ENCODE results near the gene COPE.

COPE gene

DNA sequence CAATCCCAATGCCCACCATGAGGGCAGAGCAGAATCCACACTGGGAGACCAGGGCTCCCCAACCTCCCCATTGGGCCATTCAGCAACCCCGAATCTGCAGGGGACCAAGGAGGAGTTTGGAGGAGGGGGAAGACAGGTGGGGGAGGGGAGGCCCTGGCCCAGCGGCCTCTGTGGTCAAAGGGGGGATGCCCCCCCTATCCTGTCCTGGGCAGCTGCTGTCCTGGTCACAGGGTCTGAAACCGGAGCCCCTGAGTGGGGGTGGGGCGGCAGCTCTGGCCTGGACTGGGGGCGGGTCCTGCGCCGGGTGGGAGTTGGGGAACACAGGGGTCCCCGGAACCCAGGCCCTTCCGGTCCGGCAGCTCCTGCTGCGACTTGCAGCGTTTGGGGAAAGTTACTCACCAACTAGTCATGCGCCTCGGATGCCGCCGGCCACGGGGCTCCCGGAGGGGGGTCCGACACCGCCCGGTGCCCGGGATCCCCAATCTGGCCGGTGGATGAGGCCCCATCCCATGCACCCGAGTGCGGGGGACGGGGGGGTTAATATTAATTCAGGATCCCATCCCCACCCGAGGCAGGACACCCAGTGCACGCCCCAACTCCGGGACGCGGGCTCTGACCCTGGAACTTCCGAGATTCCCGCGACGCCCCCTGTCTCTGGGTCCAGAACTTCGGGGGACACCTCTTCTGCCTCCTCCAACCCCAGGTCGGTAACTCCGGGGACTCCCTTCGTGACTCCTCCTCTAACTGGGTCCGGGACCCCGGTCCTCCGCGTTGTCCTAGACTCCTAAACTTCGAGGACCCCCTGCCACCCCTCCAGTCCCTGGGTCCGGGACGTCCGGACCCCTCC is 21.0 kb upstream of the COPE start:
- DNase-seq (ENCODE audit: insufficient read length), result no peak
- no peak for FAIRE-seq
- TF ChIP-seq POLR2AphosphoS5 (IDR thresholded peaks at IDR 0.05; ENCODE audit: low read depth, low read length) (no peak), TAF1 (IDR thresholded peaks at IDR 0.05; ENCODE audit: borderline replicate concordance, low read depth, low read length) (no peak), POLR2A (IDR thresholded peaks at IDR 0.05; ENCODE audit: low read depth, low read length) (no peak)

DNA sequence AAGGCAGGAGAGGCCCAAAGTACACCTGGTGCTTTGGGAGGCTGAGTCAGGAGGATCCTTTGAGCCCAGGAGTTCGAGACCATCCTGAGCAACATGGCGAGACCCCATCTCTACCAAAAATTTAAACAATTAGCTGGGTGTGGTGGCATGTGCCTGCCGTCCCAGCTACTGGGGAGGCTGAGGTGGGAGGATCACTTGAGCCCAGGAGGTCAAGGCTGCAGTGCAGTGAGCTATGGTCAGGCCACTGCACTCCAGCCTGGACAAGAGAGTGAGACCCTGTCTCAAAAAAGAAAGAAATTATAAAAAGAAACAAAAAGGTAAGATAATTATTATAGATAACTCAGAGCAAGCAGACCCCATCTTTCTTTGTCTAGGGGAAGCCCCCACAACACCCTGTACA is 20.0 kb upstream of the COPE start:
- FAIRE-seq, result no peak
- DNase-seq (ENCODE audit: insufficient read length), result no peak
- TF ChIP-seq POLR2A (IDR thresholded peaks at IDR 0.05; ENCODE audit: low read depth, low read length), result no peak
- TF ChIP-seq POLR2AphosphoS5 (IDR thresholded peaks at IDR 0.05; ENCODE audit: low read depth, low read length), result no peak
- no peak for TF ChIP-seq TAF1 (IDR thresholded peaks at IDR 0.05; ENCODE audit: borderline replicate concordance, low read depth, low read length)

DNA sequence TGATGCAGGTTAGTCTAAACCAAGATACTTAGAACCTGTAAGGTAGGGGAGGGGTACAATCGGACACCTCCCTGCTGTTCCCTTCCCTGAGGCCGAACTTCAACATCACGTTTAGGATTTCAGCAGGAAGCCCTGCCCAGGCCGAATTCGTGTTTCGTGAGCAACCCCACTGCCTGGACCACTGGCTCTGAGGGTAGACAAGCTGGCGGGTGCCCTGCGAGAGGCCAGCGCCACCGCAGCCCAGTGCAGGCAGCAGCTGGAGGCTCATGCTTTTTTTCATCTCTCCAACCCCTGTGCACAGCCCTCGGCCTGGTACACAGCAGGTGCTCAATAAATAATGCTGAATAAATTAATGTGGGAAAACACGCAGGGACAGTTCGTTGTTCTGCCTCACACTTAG is 14.1 kb upstream of the COPE start:
- TF ChIP-seq TAF1 (IDR thresholded peaks at IDR 0.05; ENCODE audit: borderline replicate concordance, low read depth, low read length) (no peak), POLR2AphosphoS5 (IDR thresholded peaks at IDR 0.05; ENCODE audit: low read depth, low read length) (no peak), POLR2A (IDR thresholded peaks at IDR 0.05; ENCODE audit: low read depth, low read length) (no peak)
- FAIRE-seq (no peak), DNase-seq (ENCODE audit: insufficient read length) (no peak)

DNA sequence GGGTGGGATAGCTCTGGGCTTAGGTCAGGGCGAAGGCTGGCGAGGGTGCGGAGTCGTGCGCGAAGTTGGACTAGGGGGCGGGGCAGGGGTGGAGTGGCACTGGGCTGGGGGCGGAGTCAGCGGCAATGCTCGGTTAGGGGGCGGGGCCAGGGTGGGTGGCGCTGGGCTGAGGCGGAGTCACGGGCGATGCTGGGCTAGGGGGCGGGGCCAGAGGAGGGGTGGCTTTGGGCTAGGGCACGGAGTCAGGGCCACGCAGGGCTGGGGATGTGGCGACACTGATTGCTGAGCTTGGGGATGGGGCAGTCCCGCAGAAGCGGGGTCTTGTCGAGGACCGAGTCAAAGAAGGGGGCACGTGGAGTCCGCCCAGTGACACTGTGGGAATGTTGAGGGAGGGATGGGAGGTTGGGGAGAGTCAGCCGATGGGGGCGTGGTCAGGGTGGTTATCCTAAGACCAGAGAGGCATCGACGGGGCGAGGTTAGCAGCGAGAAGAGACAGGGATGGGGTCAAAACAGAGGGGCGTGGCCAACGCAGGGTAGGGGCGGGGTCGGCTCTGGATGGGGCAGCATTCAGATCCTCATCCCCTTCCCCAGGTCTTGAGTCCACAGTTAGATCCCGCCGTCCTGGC is 13.1 kb upstream of the COPE start:
- no peak for TF ChIP-seq POLR2A (IDR thresholded peaks at IDR 0.05; ENCODE audit: low read depth, low read length)
- no peak for TF ChIP-seq POLR2AphosphoS5 (IDR thresholded peaks at IDR 0.05; ENCODE audit: low read depth, low read length)
- no peak for TF ChIP-seq TAF1 (IDR thresholded peaks at IDR 0.05; ENCODE audit: borderline replicate concordance, low read depth, low read length)
- FAIRE-seq (peak; percentile 60), DNase-seq (ENCODE audit: insufficient read length) (peak; percentile 89)

DNA sequence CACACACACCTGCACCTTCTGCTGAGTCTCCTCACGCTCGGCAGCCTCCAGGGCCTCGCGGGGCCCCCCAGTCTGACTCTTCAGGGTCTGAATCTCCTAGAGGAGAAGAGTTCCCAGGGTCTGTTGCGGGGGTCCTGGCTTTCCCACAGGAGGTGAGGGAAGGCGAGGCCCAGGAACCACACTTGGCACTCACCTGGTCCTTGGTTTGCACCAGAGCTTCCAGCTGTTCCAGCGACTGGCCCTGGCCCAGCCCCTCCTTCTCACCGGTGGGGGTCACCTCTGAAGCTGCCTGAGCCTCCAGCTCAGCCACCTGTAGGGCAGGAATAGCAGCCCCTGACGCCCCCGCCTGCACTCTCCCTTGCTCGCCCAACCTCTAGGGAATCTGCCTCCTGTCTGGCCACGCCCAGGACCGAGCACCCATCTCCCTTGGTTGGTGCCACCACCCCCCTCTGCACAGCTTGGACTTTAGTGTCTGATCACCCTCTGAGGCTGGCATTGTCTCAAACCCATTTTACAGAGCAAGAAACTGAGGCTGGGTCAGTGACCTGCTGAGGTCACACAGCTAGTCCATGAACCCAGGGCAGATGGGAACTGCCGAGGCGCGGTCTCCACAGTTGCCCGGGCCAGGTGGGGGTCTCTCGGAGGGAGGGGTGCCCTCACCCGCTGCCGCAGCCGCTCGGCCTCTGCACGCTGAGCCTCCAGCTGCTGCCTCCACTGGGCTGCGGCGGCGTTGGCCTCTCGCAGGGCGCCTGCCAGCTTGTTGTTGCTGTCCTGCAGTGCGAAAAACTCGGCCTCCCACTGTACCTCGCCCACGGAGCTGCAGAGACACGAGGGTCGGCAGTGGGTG is 12.4 kb upstream of the COPE start:
- TF ChIP-seq POLR2AphosphoS5 (IDR thresholded peaks at IDR 0.05; ENCODE audit: low read depth, low read length) (no peak), TAF1 (IDR thresholded peaks at IDR 0.05; ENCODE audit: borderline replicate concordance, low read depth, low read length) (no peak), POLR2A (IDR thresholded peaks at IDR 0.05; ENCODE audit: low read depth, low read length) (no peak)
- FAIRE-seq (no peak), DNase-seq (ENCODE audit: insufficient read length) (no peak)

DNA sequence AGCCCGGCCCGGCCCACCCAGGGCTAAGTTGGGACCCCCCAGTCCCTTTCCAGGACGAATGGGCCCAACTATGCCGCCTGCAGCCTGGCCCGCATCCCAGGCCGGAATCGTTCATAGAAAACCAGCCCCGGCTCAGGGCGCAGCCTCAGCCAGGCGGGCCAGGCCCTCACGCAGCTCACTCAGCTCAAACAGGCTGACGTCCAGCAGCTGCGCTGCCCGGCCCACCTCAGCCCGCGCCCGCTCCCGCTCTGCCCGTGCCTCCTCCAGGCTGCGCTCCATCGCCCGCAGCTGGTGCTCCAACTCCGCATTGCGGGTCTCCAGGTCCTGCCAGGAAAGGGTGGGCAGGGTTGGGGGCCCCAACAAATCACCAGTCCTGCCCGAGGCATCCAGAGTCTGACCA is 10.1 kb upstream of the COPE start:
- DNase-seq (ENCODE audit: insufficient read length), result no peak
- TF ChIP-seq POLR2AphosphoS5 (IDR thresholded peaks at IDR 0.05; ENCODE audit: low read depth, low read length), result peak; percentile 34; the same call in 1 of the 2 replicates
- TF ChIP-seq TAF1 (IDR thresholded peaks at IDR 0.05; ENCODE audit: borderline replicate concordance, low read depth, low read length), result no peak
- FAIRE-seq, result no peak

DNA sequence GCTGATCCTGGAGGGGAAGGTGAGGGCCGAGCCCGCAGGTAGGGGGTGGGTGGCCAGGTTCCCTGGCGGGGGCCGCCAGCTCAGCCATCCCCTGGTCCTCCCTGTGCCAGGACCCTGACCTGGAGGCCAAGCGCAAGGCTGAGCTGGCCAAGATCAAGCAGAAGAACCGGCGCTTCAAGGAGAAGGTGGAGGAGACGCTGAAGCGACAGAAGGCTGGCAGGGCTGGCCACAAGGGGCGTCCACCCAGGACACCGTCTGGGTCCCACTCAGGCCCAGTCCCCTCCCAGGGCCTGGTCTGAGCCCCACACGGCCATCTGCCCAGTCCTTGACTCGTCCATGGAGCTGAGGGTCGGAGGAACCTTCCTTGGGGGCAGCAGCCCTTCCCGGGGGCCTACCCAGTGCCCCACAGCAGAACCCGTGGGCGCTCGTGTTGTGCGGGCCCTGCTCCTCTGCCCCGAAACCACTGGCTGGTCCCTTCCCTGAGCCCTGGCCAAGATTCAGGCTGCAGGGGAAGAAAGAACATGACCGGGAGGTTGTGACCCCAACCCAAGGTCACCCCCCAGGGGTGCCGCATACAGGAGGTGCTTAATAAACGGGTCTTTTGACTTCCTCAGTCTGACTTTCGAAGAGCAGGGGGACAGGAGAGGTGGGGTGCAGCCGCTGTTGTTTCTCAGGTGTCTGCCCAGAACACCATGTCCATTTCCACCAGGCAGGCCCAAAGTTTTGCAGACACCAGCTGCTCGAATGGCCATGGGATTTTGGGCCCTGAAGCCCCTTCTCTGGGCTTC is 9.0 kb upstream of the COPE start:
- FAIRE-seq (no peak), DNase-seq (ENCODE audit: insufficient read length) (no peak)
- TF ChIP-seq POLR2AphosphoS5 (IDR thresholded peaks at IDR 0.05; ENCODE audit: low read depth, low read length) (no peak), TAF1 (IDR thresholded peaks at IDR 0.05; ENCODE audit: borderline replicate concordance, low read depth, low read length) (no peak), POLR2A (IDR thresholded peaks at IDR 0.05; ENCODE audit: low read depth, low read length) (no peak)

DNA sequence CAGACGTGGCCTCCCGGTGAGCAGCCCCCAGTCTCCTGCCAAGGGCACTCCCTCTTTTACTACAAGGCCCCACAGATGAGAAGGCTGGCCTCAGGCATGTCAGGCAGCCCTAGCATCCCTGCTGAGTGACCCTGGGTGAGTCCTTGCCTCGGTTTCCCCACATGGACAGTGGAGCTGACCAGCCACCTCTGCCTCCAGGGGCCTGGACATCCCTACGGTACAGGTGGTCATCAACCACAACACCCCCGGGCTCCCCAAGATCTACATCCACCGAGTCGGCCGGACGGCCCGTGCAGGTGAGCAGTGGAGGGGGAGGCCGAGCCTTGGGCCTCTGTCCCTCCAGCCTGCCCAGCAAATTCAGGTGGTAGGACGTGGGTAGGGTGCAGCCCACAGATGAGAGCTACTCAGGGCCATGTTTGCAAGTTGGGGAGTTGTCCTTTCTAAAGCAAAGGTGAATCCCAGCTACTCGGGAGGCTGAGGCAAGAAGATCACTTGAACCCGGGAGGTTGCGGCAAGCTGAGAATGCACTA is 5.6 kb upstream of the COPE start:
- DNase-seq (ENCODE audit: insufficient read length), result no peak
- TF ChIP-seq POLR2AphosphoS5 (IDR thresholded peaks at IDR 0.05; ENCODE audit: low read depth, low read length) (no peak), POLR2A (IDR thresholded peaks at IDR 0.05; ENCODE audit: low read depth, low read length) (no peak), TAF1 (IDR thresholded peaks at IDR 0.05; ENCODE audit: borderline replicate concordance, low read depth, low read length) (no peak)
- no peak for FAIRE-seq

DNA sequence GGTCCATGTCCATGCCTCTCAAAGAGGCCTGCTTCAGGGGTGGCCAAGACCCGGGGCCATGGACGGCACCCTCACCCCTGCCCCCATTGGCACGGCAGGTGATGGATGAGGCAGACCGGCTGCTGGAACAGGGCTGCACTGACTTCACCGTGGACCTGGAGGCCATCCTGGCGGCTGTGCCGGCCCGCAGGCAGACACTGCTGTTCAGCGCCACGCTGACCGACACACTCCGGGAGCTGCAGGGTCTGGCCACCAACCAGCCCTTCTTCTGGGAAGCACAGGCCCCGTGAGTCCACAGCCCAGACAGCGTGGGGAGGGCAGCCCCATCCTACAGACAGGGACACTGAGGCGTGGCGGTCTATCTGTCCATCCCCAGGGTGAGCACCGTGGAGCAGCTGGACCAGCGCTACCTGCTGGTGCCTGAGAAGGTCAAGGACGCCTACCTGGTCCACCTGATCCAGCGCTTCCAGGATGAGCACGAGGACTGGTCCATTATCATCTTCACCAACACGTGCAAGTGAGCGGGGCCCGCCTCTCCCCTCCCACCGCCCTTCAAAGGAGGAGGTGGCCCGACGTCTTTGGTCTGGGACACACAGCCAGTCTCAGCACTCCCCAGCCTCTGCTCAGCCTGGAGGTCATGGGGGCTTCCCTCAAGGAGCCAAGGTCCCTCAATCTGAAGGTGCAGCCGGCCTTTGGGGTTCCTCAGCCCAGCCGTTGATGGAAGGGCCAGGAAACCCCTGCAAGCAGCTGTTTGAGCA is 3.2 kb upstream of the COPE start:
- no peak for FAIRE-seq
- DNase-seq (ENCODE audit: insufficient read length), result no peak
- no peak for TF ChIP-seq POLR2AphosphoS5 (IDR thresholded peaks at IDR 0.05; ENCODE audit: low read depth, low read length)
- TF ChIP-seq POLR2A (IDR thresholded peaks at IDR 0.05; ENCODE audit: low read depth, low read length), result no peak
- no peak for TF ChIP-seq TAF1 (IDR thresholded peaks at IDR 0.05; ENCODE audit: borderline replicate concordance, low read depth, low read length)

DNA sequence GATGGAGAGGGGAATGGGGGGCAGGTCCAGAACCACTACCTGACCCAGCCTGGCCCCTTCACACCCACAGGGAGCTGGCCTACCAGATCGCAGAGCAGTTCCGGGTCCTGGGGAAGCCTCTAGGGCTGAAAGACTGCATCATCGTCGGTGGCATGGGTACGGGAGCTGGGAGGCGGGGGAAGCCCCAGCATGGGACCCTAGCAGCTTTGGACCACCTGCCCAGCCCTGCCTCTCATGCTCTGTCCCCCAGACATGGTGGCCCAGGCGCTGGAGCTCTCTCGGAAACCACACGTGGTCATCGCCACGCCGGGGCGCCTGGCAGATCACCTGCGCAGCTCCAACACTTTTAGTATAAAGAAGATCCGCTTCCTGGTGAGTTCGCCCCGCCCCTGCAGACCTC is 2.4 kb upstream of the COPE start:
- no peak for FAIRE-seq
- TF ChIP-seq POLR2A (IDR thresholded peaks at IDR 0.05; ENCODE audit: low read depth, low read length), result no peak
- no peak for TF ChIP-seq POLR2AphosphoS5 (IDR thresholded peaks at IDR 0.05; ENCODE audit: low read depth, low read length)
- no peak for TF ChIP-seq TAF1 (IDR thresholded peaks at IDR 0.05; ENCODE audit: borderline replicate concordance, low read depth, low read length)
- DNase-seq (ENCODE audit: insufficient read length), result no peak

Measured in GM12892 (cell line).